GM19193 (cell line): ENCODE data around the gene LY6G5B.

Experiments used
- POLR2A ChIP-seq: IDR thresholded peaks from 4 replicates; pipeline ENCODE4 v1.6.1; 2011; ENCODE audit not compliant: insufficient read depth, insufficient read length; ENCODE audit errors: extremely low read depth

The LY6G5B gene

GRCh38 chr6:31690231-31691077 lies 20.7 kb downstream of the LY6G5B start:
- no peak for TF ChIP-seq POLR2A

GRCh38 chr6:31691078-31691463 lies 21.3 kb downstream of the LY6G5B start:
- no peak for TF ChIP-seq POLR2A

GRCh38 chr6:31691564-31692108 lies 21.9 kb downstream of the LY6G5B start:
- no peak for TF ChIP-seq POLR2A

- no peak for TF ChIP-seq POLR2A
These were observed 22.6 kb downstream of the LY6G5B start for GRCh38 chr6:31692353-31692752.

GRCh38 chr6:31692886-31693285 lies 23.1 kb downstream of the LY6G5B start:
- no peak for TF ChIP-seq POLR2A

- TF ChIP-seq POLR2A, result no peak
These were observed 23.8 kb downstream of the LY6G5B start for GRCh38 chr6:31693535-31693934.

- TF ChIP-seq POLR2A, result no peak
These were observed 27.8 kb downstream of the LY6G5B start for GRCh38 chr6:31697555-31697954.

- no peak for TF ChIP-seq POLR2A
These were observed 31.1 kb downstream of the LY6G5B start for GRCh38 chr6:31700740-31701401.

- no peak for TF ChIP-seq POLR2A
These were observed 32.1 kb downstream of the LY6G5B start for GRCh38 chr6:31701666-31702404.

GRCh38 chr6:31702405-31702818 lies 32.6 kb downstream of the LY6G5B start:
- no peak for TF ChIP-seq POLR2A

GRCh38 chr6:31702819-31703716 lies 33.3 kb downstream of the LY6G5B start, which contains the start of gene ABHD16A:
ABHD16A (minus strand) TSS chr6:31703324; CDS start chr6:31703281, 43 bp downstream.
- TF ChIP-seq POLR2A, result peak; percentile 91

GRCh38 chr6:31705931-31706330 lies 36.2 kb downstream of the LY6G5B start:
- TF ChIP-seq POLR2A, result no peak

GRCh38 chr6:31706599-31706998 lies 36.8 kb downstream of the LY6G5B start, which contains the start of gene LY6G6F:
LY6G6F (plus strand) TSS chr6:31706866; CDS start chr6:31706907, 41 bp downstream.
- no peak for TF ChIP-seq POLR2A

- no peak for TF ChIP-seq POLR2A
These were observed 37.9 kb downstream of the LY6G5B start for GRCh38 chr6:31707701-31708100.
